NCI-H1105 treated with DMSO at 0.1 percent for 48 hours (cell line): ENCODE results near the gene DUOX2.
A peak's percentile ranks its signal among the peaks of the same experiment; 100 is the strongest.

Experiments used
- DNase-seq: peaks from one replicate; lab custom pipeline; 2025; lab: John Stamatoyannopoulos, UW

DUOX2 gene

DNA sequence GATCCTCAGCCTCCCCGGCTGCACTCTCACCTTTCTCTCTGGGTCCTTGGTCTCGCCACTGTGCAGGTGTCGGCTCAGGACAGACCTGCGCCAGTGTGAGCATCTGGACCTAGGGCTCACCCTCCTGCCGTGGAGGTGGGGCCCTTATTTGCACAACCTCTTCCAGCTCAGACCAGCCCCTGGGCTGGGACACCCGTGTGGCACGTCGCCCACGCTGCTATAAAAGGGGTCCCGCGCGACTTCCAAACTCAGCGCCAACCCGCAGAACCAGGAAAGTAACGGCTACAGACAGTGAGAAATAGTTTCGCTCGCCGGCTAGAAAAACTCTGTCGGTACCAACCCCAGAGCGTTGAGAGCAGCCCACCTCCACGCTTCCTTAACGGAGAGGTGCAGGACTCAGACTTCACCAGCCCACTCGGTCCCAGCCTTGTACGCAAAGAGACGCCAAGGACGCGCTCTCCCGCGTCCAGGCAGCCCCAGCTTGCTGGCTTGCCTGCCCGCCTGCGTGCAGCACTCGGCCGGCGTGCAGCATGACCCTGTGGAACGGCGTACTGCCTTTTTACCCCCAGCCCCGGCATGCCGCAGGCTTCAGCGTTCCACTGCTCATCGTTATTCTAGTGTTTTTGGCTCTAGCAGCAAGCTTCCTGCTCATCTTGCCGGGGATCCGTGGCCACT lies at the start of gene DUOX2, which contains the start of gene DUOXA2:
Gene DUOX2 (minus strand): TSS at position 97 of the 675 bp plus-strand sequence. CDS start 761 bp downstream, outside the sequence.
Gene DUOXA2 (plus strand): TSS at position 251 of the 675 bp plus-strand sequence. CDS start 280 bp downstream, at position 531.
- DNase-seq = no peak

DNA sequence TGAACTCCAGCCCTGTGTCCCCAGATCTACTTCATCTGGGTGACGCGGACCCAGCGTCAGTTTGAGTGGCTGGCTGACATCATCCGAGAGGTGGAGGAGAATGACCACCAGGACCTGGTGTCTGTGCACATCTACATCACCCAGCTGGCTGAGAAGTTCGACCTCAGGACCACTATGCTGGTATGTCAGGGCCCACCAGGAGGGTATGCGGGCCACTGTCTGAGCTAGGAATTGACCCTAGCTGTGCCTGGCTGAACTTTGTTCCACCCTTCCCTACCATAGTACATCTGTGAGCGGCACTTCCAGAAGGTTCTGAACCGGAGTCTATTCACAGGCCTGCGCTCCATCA lies 49.5 kb upstream of the DUOX2 start:
- no peak for DNase-seq

DNA sequence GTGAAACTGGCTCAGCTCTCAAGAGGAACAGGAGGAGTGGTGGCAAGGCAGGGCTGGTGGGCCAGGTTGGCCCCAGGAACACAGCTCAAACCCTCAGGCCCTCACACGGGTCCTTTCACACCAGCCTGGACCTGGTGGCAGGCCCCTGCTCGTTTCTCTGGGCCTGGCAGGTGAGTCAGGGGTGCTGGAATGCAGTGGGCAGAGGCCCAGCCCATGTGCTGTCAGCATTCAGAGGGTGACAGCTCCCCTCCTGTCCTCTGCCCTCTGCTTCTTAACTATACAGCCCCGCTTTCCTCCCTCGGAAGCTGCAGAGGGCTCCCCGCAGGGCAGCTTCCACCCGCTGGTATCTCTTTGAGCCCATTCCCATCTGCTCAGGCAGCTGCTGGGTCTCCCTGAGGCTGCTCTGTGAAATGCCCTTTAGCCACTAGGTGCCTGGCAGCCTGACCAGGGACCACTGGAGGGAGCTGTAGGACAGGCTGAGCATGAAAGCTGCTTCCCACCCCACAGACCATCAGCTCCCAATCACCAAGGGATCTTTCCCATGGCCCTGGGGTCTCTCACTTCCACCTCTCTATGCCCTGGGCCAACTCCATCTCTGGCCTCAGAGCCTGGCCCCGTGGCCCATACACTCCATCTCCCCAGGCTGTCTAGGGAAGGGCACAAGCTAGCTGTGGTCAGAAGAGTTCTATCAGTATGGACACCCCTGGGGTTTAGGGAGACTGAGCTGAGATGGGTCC lies 49.0 kb upstream of the DUOX2 start:
- peak; percentile 55 for DNase-seq

DNA sequence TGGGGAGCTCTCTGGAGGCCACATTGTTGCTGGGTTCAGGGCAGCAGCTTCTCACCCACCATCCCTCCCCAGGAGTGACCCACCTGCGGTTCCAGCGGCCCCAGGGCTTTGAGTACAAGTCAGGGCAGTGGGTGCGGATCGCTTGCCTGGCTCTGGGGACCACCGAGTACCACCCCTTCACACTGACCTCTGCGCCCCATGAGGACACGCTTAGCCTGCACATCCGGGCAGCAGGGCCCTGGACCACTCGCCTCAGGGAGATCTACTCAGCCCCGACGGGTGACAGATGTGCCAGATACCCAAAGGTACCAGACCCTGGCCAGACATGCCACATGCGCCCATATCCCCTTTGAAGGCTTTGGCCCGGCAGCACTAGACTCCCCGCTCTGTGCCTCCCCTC lies 47.7 kb upstream of the DUOX2 start:
- DNase-seq = no peak

DNA sequence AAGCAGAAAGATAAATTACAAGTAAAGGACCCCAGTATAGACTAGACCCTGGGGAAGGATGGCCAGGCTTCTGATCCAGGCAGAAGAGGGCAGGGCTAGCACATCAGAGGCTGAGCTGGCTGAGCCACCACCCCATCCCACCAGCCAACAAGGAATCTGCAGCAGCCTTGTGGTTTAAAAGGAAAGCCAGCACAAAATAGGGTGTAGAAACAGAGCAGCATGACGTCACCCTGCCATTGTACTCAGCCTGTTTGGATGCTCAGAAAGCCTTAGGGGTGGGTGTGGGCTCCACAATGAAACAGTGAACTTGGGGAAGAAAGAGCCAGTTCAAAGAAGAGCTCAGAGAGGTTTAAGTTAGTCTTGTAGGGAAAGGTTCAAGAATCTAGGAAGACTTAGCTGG lies 44.0 kb upstream of the DUOX2 start:
- no peak for DNase-seq

DNA sequence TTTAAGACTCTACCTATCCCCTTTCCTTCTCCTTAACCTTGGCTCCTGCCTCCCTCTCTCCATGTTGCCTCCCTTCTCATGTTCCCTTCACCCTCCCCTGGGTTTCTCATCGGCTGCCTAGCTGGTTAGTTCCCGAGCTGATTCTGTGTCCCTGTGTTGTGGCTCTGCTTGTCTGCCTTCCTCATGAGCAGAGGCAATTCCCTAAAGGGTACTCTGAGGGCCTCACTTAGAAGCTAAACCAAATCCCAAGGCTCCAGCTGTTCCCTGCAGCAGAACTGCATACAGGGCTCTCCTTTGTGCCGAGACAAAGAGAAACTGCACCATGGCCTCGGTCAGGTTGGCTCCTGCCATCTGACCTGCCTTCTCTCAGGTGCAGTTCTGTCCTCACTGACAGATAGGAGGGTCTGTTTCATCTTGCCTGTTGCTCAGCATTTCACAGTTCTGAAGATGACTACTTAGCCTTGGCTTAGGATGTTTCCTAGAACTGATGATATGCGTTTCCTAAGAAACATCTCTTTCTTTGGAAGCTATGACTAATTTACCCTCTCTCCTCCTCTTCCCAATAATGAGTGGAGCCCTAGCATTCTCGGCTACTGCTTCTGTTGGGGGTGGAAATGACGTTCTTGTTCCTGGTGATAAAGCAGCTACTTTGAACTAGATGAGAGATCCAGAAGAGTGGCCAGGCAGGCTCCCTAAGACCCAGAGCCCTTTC lies 42.9 kb upstream of the DUOX2 start:
- DNase-seq = no peak

DNA sequence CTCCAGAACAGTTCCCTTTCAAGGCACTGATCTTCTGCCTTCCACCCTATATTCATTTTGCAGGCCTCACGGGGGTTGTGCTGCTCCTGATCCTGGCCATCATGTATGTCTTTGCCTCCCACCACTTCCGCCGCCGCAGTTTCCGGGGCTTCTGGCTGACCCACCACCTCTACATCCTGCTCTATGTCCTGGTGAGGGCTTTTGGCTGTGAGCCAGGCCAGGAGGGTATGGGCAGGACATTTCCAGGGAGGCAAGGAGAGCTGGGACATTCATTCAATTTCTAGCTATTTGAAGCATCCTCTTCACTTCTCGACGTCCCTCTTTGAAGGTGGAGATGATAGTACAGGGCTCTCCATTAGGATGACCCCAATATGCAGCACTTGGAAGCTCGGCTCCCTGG lies 41.8 kb upstream of the DUOX2 start:
- DNase-seq = no peak

DNA sequence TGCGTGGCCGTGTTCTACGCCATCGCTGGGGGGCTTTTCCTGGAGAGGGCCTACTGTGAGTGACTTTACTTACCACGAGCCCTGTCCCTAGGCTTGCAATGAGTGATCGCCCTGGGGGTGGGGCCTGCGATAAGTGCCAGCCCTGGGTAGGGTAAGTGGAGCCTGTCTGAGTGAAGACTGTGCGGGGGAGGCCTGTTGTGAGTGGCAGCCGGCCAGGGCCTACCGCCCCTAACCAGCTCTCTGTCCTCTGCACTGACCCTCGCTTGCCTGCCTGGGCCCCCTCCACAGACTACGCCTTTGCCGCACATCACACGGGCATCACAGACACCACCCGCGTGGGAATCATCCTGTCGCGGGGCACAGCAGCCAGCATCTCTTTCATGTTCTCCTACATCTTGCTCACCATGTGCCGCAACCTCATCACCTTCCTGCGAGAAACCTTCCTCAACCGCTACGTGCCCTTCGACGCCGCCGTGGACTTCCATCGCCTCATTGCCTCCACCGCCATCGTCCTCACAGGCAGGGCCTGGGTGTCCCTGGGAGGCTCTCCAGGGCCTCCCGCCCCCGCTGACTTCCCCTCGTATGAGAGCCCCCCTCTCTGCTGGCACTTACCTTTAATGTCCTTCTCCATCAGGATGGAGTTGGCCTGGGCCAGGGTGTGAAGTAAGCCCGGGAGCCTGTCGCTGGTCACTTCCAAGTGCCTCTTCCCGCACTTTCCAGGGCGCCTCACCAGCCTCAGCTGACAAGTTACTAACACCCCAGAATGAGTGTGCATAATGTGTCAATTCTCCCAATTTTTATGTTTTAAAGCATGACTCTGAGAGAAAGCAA lies 38.2 kb upstream of the DUOX2 start:
- DNase-seq = no peak

DNA sequence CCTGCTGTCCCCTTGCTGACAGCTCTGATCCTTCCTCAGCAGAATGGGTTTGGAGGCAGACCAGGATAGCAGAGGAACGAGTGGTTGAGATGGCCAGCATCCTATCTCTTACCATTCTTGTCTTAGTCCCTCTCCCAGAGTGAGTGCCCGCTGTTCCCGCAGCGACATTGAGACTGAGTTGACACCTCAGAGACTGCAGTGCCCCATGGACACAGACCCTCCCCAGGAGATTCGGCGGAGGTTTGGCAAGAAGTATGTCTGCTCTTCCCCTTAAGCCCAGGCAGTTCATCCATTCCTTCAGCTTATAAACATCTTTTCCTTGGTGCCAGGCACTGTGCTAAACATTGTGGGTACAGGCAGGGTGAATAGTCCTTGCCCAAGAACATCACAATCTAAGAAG lies 37.0 kb upstream of the DUOX2 start:
- no peak for DNase-seq

DNA sequence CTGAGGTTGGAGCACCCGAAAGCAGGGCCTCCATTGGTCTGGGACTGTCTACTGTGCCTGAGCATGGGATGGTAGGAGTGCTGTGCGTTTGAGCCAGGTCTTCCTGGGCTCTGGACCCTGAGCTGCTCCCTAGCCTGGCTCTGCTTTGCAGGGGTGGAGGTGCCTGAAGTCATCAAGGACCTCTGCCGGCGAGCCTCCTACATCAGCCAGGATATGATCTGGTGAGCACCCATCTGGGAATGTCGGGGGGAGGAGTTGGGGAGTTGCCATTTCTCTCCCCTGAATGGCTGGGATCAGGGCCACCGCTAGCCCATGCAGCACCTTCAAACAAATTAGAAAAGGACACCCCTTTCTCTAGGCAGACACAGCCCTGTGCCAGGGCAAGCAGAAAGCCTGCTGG lies 36.5 kb upstream of the DUOX2 start:
- no peak for DNase-seq

DNA sequence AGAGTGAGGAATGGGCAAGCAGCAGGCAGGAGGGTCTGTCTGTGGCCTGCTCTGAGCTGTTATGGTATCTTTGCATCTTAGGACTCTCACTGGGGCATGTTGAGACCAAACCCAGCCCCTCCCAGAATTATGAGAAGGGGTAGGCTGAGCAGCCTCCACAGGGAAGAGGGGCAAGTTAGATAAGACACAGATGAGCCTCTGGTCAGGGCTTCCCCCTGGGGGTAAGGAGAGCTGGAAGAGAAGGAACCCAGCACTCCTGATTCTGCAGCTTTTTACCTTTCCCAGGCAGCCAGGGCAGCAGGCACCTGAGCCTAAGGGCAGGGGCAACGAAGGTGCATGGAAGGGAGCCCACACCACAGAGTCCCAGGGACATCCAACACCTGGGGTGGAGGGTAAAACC lies 35.1 kb upstream of the DUOX2 start:
- no peak for DNase-seq

DNA sequence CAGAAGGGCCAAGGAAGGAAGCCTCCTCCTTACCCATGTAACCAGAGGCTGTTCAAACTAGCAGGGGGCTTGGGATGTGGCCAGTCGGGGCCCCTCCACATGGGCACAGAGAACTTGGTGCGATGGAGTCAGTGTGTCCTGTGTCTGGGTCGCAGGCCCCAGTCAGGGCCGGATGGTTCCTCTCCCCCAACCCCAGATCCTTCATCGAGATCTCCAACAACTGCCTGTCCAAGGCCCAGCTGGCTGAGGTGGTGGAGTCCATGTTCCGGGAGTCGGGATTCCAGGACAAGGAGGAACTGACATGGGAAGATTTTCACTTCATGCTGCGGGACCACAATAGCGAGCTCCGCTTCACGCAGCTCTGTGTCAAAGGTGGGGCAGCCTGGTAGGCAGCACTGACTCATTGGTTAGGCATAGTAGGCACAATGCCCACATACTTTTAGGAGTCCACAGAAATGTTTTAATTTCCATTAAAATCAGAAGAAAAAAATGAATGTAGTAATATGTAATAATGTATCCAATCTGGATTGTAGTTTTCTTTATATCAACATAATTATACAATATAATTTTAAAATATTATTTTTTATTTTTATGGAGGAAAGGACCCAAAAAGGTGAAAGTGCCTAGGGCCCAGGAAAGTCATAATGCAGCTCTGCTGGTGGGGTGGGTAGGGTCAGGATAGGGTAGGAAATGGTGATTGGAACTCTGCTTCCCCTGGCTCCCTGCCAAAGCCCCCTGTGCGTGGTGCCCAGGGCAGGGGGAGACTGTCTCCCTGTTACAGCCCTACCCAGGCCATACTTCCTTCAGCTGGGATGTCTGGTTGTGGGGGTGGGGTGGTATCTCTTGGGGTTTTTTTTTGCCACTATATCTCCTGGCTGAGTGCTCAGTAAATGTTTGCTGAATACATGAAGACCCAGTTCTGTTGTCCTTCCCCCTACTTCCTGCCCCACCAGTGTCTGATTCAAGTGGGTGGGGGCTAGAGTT lies 34.4 kb upstream of the DUOX2 start:
- no peak for DNase-seq

DNA sequence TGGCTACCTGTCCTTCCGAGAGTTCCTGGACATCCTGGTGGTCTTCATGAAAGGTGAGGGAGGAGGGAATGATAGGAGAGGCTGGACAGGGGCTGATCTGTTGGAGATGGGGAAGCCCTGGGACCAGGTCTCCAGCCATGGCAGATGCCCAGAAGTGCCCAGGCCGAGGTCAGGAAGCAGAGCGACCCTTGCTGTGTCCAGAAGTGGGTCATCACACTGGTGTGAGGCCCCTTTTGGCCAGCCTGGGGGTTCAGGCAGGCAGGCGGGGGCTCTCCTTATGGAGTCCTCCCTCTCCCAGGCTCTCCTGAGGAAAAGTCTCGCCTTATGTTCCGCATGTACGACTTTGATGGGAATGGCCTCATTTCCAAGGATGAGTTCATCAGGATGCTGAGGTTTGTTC lies 33.6 kb upstream of the DUOX2 start:
- DNase-seq = no peak

DNA sequence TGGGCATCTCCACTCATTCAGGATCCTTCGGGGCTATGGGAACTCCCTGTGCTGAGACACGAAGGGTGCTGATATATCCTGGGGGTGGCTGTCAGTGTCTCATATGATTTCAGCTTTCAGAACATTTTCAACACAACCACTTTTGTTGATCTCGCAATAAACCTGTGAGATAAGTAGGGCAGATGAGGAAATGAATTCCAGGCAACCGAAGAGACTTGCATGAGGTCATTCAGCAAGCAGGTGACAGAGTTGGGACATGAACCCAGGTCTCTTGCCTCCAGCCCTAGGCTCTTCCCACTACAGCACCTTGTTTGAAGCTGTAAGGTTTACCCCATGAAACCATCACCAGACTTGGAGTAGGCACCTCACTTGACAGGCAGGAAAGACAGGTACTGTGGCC lies 32.4 kb upstream of the DUOX2 start:
- DNase-seq = no peak

DNA sequence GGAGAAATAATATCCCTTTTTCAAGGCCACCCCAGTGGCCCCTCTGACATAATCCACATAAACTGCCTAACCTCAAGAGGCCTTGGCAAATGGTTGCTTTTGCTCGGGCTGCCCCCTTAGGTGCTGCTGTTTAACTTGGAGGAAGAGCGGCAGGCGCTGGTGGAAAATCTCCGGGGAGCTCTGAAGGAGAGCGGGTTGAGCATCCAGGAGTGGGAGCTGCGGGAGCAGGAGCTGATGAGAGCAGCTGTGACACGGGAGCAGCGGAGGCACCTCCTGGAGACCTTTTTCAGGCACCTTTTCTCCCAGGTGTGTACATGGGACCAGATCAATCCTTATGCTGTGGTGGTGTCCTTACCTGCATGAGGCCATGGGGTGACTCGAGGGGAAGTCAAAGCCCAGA lies 30.8 kb upstream of the DUOX2 start:
- no peak for DNase-seq

DNA sequence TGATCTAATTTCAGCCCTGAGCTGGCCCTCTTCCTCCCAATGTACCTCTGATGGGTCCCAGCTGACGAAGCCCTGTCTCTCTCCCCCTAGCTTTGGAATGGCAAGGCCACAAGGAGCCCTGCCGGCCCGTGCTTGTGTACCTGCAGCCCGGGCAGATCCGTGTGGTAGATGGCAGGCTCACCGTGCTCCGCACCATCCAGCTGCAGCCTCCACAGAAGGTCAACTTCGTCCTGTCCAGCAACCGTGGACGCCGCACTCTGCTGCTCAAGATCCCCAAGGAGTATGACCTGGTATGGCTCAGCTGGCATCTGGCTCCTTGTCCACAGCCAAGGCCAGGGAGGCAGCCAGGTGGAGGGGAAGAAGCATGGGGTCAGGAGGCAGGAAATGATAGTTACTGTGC lies 30.0 kb upstream of the DUOX2 start:
- no peak for DNase-seq

DNA sequence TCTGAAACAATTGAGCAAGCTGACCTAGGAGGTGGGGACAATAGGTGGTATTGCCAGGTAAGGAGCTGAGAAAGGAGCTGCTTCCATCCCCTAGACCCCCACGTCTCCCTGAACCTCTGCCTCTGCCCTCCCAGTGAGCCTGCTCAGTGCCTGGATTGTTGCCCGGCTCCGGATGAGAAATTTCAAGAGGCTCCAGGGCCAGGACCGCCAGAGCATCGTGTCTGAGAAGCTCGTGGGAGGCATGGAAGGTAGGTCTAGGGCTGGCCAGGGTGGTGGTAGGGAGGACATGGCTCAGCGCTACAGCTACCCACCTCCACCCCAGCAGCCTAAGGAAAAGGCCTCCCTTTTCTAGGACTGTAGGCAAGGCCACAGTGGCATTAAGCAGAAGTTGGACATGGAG lies 29.1 kb upstream of the DUOX2 start:
- DNase-seq = no peak

DNA sequence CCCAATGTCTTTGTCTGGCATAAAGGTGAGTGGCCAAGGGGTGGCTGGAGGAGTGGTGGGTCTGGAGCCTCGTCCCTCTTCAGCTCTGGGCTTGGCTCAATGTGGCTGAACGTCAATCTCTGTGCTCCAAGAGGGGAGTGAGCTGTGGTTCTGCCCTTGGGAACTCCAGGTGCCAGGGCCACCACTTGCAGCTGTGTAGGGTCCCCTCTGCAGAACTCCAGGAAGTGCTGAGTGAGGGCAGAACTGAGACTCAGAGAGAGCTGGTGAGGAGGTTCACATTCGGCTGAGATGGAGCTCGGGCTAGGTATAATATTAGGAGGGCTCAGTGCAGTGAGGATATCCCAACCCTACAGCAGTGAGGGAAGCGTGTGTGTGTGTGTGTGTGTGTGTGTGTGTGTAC lies 27.4 kb upstream of the DUOX2 start:
- DNase-seq = no peak

DNA sequence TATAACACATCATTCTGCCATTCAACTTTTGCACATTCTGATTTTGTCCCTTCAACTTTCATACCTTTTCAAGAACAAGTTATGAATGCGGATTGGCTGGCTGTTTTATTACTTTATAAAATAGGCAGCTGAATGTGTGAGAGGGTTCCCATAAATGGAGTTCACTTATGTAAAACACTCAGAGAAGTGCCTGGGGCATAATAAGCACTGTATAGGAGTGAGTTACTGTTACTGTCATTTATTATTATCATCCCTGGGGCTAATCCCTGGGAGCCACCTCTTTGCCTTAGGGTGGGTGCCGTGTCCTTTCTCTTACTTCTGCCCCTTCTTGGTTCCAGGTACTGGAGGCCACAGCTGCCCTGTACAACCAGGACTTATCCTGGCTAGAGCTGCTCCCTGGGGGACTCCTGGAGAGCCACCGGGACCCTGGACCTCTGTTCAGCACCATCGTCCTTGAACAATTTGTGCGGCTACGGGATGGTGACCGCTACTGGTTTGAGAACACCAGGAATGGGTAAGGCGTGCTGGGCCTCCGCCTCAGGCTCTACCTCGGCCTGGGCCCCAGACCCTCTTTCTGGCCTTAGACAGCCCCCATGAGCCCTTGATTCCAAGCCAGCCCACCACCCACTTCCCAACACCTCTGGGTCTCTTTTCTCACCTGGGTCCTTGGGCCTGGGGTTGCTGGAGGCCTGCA lies 26.7 kb upstream of the DUOX2 start:
- DNase-seq = no peak

DNA sequence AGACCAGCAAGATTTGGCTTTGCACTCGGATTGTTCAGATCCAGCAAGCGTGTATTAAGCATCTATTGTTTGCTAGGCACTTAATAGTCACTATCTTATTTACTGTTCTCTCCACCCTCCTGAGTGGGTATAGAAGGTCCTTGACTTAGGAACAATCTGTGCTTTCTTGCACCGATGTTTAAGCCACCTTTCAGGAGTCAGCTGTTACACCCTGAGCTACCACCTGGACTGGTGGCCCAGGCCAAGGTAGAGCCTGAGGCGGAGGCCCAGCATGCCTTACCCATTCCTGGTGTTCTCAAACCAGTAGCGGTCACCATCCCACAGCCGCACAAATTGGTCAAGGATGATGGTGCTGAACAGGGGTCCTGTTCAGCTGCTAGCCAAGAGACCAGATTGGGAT lies 25.8 kb upstream of the DUOX2 start:
- no peak for DNase-seq
